PC-3 (cell line): ENCODE measurements around the gene C10orf120. TPM values are rescaled to one million over a fixed set of nuclear protein-coding genes. Genes with fewer than 3 reads are reported as not detected.
A peak's percentile ranks its signal among the peaks of the same experiment; 100 is the strongest.

Experiments
- ATAC-seq: fragments of 200-7000 bp; cut with Tn5 transposase; 2 replicates; pipeline ENCODE4 v1.9.1; 2020; ENCODE audit warnings: mild to moderate bottlenecking, moderate library complexity
- BruUV-seq: library from RNA; stranded (reverse); fragments of 400-500 nt; replicated peaks from 2 replicates; lab custom pipeline; 2021; lab: Mats Ljungman, UMichigan
- CTCF ChIA-PET: fragments of 300-600 bp; sonication (Branson Sonifier 250); formaldehyde crosslinking; loops from one replicate; lab custom pipeline; 2022; ENCODE audit warnings: antibody characterized with exemption; lab: Charles Lee
- POLR2A ChIA-PET: fragments of 300-600 bp; sonication (Branson Sonifier 250); formaldehyde crosslinking; loops from one replicate; lab custom pipeline; 2022; ENCODE audit warnings: antibody characterized with exemption; ENCODE audit not compliant: unreplicated experiment; lab: Charles Lee
- DNase-seq: peaks from one replicate; pipeline ENCODE4 v3.0.0-alpha.2; 2015
- H2AFZ ChIP-seq: fragments of 300-600 bp; sonication (generic); 2 replicates; pipeline ENCODE4 v1.6.0; 2016; ENCODE audit warnings: antibody characterized with exemption, low read length
- H3F3A ChIP-seq: fragments of 300-600 bp; sonication (generic); one replicate; pipeline ENCODE4 v1.6.0; 2017; ENCODE audit warnings: antibody characterized with exemption, low read length, control low read depth, mild to moderate bottlenecking; ENCODE audit not compliant: unreplicated experiment
- H3K27ac ChIP-seq: fragments of 300-600 bp; sonication (generic); 2 replicates; pipeline ENCODE4 v1.5.1; 2016; ENCODE audit warnings: mild to moderate bottlenecking, low read length
- H3K27me3 ChIP-seq: fragments of 300-600 bp; sonication (generic); 2 replicates; pipeline ENCODE4 v1.6.1; 2016; ENCODE audit warnings: low read length, mixed read lengths
- H3K36me3 ChIP-seq: fragments of 300-600 bp; sonication (generic); 2 replicates; pipeline ENCODE4 v1.6.1; 2016; ENCODE audit warnings: low read depth, mixed run types, low read length, mixed read lengths
- H3K4me1 ChIP-seq: fragments of 300-600 bp; sonication (generic); 2 replicates; pipeline ENCODE4 v1.5.1; 2016; ENCODE audit warnings: low read length; ENCODE audit not compliant: insufficient read depth
- H3K4me2 ChIP-seq: fragments of 300-600 bp; sonication (generic); 2 replicates; pipeline ENCODE4 v1.6.0; 2016; ENCODE audit warnings: low read length
- H3K4me3 ChIP-seq: fragments of 300-600 bp; sonication (generic); 2 replicates; pipeline ENCODE4 v1.5.1; 2016; ENCODE audit warnings: mild to moderate bottlenecking, low read length, mixed read lengths
- H3K79me2 ChIP-seq: fragments of 300-600 bp; sonication (generic); 2 replicates; pipeline ENCODE4 v1.6.1; 2017; ENCODE audit warnings: low read length, mixed read lengths
- H3K9ac ChIP-seq: fragments of 300-600 bp; sonication (generic); 2 replicates; pipeline ENCODE4 v1.6.0; 2016; ENCODE audit warnings: mild to moderate bottlenecking, low read length
- H3K9me2 ChIP-seq: fragments of 300-600 bp; sonication (generic); replicated peaks from 2 replicates; pipeline ENCODE4 v1.6.1; 2016; ENCODE audit warnings: mixed run types, low read length, mixed read lengths
- H3K9me3 ChIP-seq: fragments of 300-600 bp; sonication (generic); 2 replicates; pipeline ENCODE4 v1.6.1; 2016; ENCODE audit warnings: low read length, mixed read lengths
- H4K20me1 ChIP-seq: fragments of 300-600 bp; sonication (generic); 2 replicates; pipeline ENCODE4 v1.6.1; 2016; ENCODE audit warnings: low read length, mixed read lengths
- CTCF ChIP-seq: fragments of 300-600 bp; sonication (generic); conservative IDR thresholded peaks from 2 replicates; pipeline ENCODE4 v1.5.1; 2017; ENCODE audit warnings: antibody characterized with exemption, low read depth, mild to moderate bottlenecking, low read length
- EZH2 ChIP-seq: fragments of 300-600 bp; sonication (generic); IDR thresholded peaks from one replicate; pipeline ENCODE4 v1.6.1; 2017; ENCODE audit warnings: antibody characterized with exemption, mild to moderate bottlenecking, low read length; ENCODE audit not compliant: unreplicated experiment
- EZH2phosphoT487 ChIP-seq: fragments of 300-600 bp; sonication (generic); IDR thresholded peaks from 2 replicates; pipeline ENCODE4 v1.6.1; 2018; ENCODE audit warnings: mild to moderate bottlenecking, antibody characterized with exemption, low read length, borderline replicate concordance
- intact Hi-C: fragments of 100-400 bp; cut with micrococcal nuclease; formaldehyde crosslinking; loops from 2 replicates; pipeline ENCODE4 v1.9.0; 2023
- total RNA-seq: library from RNA; depleted of rRNA; stranded (reverse); fragments of >200 nt; gene quantifications from 2 replicates; pipeline ENCODE4 v1.2.3, GENCODE V29; 2014

Gene C10orf120
- total RNA-seq, 1 experiment from 2014 or later, result not detected

- Histone ChIP-seq H3K4me3 (no peak overlapping the region), H3K4me2 (no peak overlapping the region), H3K27me3 (peaks cover 33% of the 10 kb centered on the region), H3K27ac (no peak overlapping the region), H3K9me2 (no peaks in the 10 kb centered on the region), H3K36me3 (no peaks in the 10 kb centered on the region), H3K9me3 (no peaks in the 10 kb centered on the region), H4K20me1 (no peaks in the 10 kb centered on the region), H2AFZ (no peak overlapping the region), H3K4me1 (no peaks in the 10 kb centered on the region), H3K79me2 (no peaks in the 10 kb centered on the region), H3K9ac (no peak overlapping the region), H3F3A (no peaks in the 10 kb centered on the region)
- intact Hi-C loops, result no loop called here
- no peak for DNase-seq
- BruUV-seq, result no TSS peak
- CTCF ChIA-PET, result interaction anchor here (0.8 kb wide), 1 partner anchor 41 kb away, joined by 7 read pairs; no protein-coding TSS in a partner anchor
- ATAC-seq, result no peak
- POLR2A ChIA-PET, result no interaction called here
- TF ChIP-seq CTCF (no peak), EZH2phosphoT487 (no peak), EZH2 (no peak)
Observed at GRCh38 chr10:122689146-122689820, 10.4 kb downstream of the C10orf120 start.

GRCh38 chr10:122688293-122688989, 11.2 kb downstream of the C10orf120 start:
- ChIA-PET CTCF (interaction anchor here (0.8 kb wide), 1 partner anchor 40 kb away, joined by 7 read pairs; no protein-coding TSS in a partner anchor), POLR2A (no interaction called here)
- no peaks in the 10 kb centered on the region for H3K79me2 ChIP-seq
- H3K27me3 ChIP-seq, result peaks cover 26% of the 10 kb centered on the region
- no peaks in the 10 kb centered on the region for H3K9me3 ChIP-seq
- intact Hi-C loops, result no loop called here
- no TSS peak for BruUV-seq
- DNase-seq (peak; percentile 6), ATAC-seq (no peak)
- no peaks in the 10 kb centered on the region for H3K36me3 ChIP-seq
- H3K27ac ChIP-seq, result no peak overlapping the region
- H3K4me1 ChIP-seq, result no peaks in the 10 kb centered on the region
- H2AFZ ChIP-seq, result no peak overlapping the region
- no peak for TF ChIP-seq EZH2
- TF ChIP-seq EZH2phosphoT487, result no peak
- TF ChIP-seq CTCF, result no peak
- no peaks in the 10 kb centered on the region for H3F3A ChIP-seq
- no peak overlapping the region for H3K4me3 ChIP-seq
- H4K20me1 ChIP-seq, result no peaks in the 10 kb centered on the region
- no peak overlapping the region for H3K9ac ChIP-seq
- no peak overlapping the region for H3K4me2 ChIP-seq
- H3K9me2 ChIP-seq, result no peaks in the 10 kb centered on the region

- H4K20me1 ChIP-seq, result no peaks in the 10 kb centered on the region
- ATAC-seq (no peak), DNase-seq (no peak)
- intact Hi-C loops, result no loop called here
- no peaks in the 10 kb centered on the region for H3K9me2 ChIP-seq
- no peak overlapping the region for H3K4me3 ChIP-seq
- no peak overlapping the region for H3K27ac ChIP-seq
- H3K4me2 ChIP-seq, result no peak overlapping the region
- H3K36me3 ChIP-seq, result no peaks in the 10 kb centered on the region
- H3K4me1 ChIP-seq, result no peaks in the 10 kb centered on the region
- TF ChIP-seq EZH2 (no peak), EZH2phosphoT487 (no peak), CTCF (no peak)
- no peaks in the 10 kb centered on the region for H3F3A ChIP-seq
- no peak overlapping the region for H3K9ac ChIP-seq
- CTCF ChIA-PET, result no interaction called here
- POLR2A ChIA-PET, result no interaction called here
- no TSS peak for BruUV-seq
- H3K27me3 ChIP-seq, result peaks cover 14% of the 10 kb centered on the region; the same call in 1 of the 2 replicates
- no peaks in the 10 kb centered on the region for H3K9me3 ChIP-seq
- H3K79me2 ChIP-seq, result no peaks in the 10 kb centered on the region
- H2AFZ ChIP-seq, result no peak overlapping the region
Observed at GRCh38 chr10:122682522-122682921, 17.1 kb downstream of the C10orf120 start.
